Pancreas (tissue), 10 donors: Measurements from ENCODE around the gene MAP1B. TPM values are rescaled to one million over a fixed set of nuclear protein-coding genes. Genes with fewer than 3 reads are reported as not detected.

Source experiments
- ATAC-seq, 4 donors: fragments of 200-7000 bp; cut with Tn5 transposase; one replicate each; pipeline versions ENCODE4 v1.8.0 to v1.9.1; 2020; ENCODE audit warnings: mild to moderate bottlenecking in 4 of 4, moderate library complexity in 4 of 4
- DNase-seq, 6 donors: peaks; one replicate each; pipeline ENCODE4 v3.0.0-alpha.2; 2020
- FAIRE-seq: peaks from 2 replicates; lab custom pipeline; 2012; peaks lifted over from hg19 to GRCh38; lab: Jason Lieb, UNC
- H3K27ac ChIP-seq, 4 donors: fragments of 200-600 bp; sonication (generic); 1 replicate in 3 of 4; 2 replicates in 1 of 4; pipeline versions ENCODE4 v1.5.0 to v1.8.0; 2020
- H3K27me3 ChIP-seq, 4 donors: fragments of 200-600 bp; one replicate each; pipeline ENCODE4 v1.8.0; 2021
- H3K36me3 ChIP-seq, 3 donors: fragments of 200-600 bp; sonication (generic) in 1 of 3; one replicate each; pipeline versions ENCODE4 v1.5.0 to v1.8.0; 2020 to 2021
- H3K4me1 ChIP-seq, 3 donors: fragments of 200-600 bp; one replicate each; pipeline ENCODE4 v1.8.0; 2021
- H3K4me3 ChIP-seq, 4 donors: fragments of 200-600 bp; sonication (generic) in 2 of 4; one replicate each; pipeline versions ENCODE4 v1.5.0 to v1.8.0; 2020 to 2021
- H3K9me3 ChIP-seq, 4 donors: fragments of 200-600 bp; one replicate each; pipeline ENCODE4 v1.8.0; 2021
- CTCF ChIP-seq, 4 donors: fragments of 200-600 bp; sonication (generic) in 3 of 4; IDR thresholded peaks; one replicate each; pipeline versions ENCODE4 v1.5.0 to v1.8.0; 2021; ENCODE audit warnings: antibody characterized with exemption in 4 of 4
- WGBS, 2 donors: extraction: QIAGEN DNeasy Blood & Tissue Kit; methylation state at CpG; one replicate each; pipeline ENCODE4 v1.1.7; 2013; 5-methylcytosine and 5-hydroxymethylcytosine counted together
- intact Hi-C, 3 donors: fragments of 100-400 bp; cut with DNase I; formaldehyde crosslinking; loops; one replicate each; pipeline versions ENCODE4 v1.11.1 to v1.14.2; 2022
- polyA plus RNA-seq, 2 donors: library from polyadenylated mRNA; stranded (reverse); fragments of 200-250 nt; gene quantifications; one replicate each; pipeline ENCODE4 v1.2.3, GENCODE V29; 2013
- total RNA-seq, 6 donors: library from RNA; stranded (reverse); fragmentation: NEBNext Ultra II Directional in 4 of 6; extraction: Animal tissue kit (Norgen Biotek cat#: 25700) in 4 of 6; gene quantifications; one replicate each; pipeline versions ENCODE4 v1.2.1 to v1.2.4, GENCODE V29; 2021 to 2023
- donor health status: healthy with polysubstance abuse.
- donor health status: DM: no; HTN: no; CAD: no; lungs with moderate emphysema.
- donor health status: DM: no; HTN: no; CAD: no.
- donor health status: control.
- donor health status: control.
- donor health status: Bipolar disorder and iron deficiency.
- donor health status: DM: yes; HTN: yes; CAD: no.
- donor health status: DM: no; HTN: no; CAD: no.
- donor health status: DM: no; HTN: no; CAD: no.
- donor health status: DM: yes; HTN: yes; CAD: no.

The MAP1B gene
- total and polyA plus RNA-seq, 8 donors = 2.4 to 16.8 (median 5.4) TPM

GRCh38 chr5:72065751-72066255, 41.5 kb upstream of the MAP1B start:
- Histone ChIP-seq H3K36me3 (no peaks in the 10 kb centered on the region), H3K27ac (no peak overlapping the region), H3K9me3 (no peaks in the 10 kb centered on the region), H3K4me3 (no peak overlapping the region), H3K27me3 (no peaks in the 10 kb centered on the region), H3K4me1 (no peaks in the 10 kb centered on the region)
- no peak for DNase-seq
- ATAC-seq = no peak
- WGBS, 2 donors = 63 to 71% methylated on average over 4 of the region's 4 CpGs
- intact Hi-C loops = no loop called here
- no peak for TF ChIP-seq CTCF (IDR thresholded peaks at IDR 0.05)
- no peak for FAIRE-seq

GRCh38 chr5:72066705-72067107, 40.6 kb upstream of the MAP1B start:
- Histone ChIP-seq H3K4me3 (no peak overlapping the region), H3K4me1 (no peaks in the 10 kb centered on the region), H3K27ac (no peak overlapping the region), H3K27me3 (no peaks in the 10 kb centered on the region), H3K9me3 (no peaks in the 10 kb centered on the region), H3K36me3 (no peaks in the 10 kb centered on the region)
- ATAC-seq (peak in 1 of 4 donors; percentile 40), DNase-seq (no peak), FAIRE-seq (no peak)
- no peak for TF ChIP-seq CTCF (IDR thresholded peaks at IDR 0.05)
- intact Hi-C loops = no loop called here
- WGBS, 2 donors = 39 to 43% methylated on average over 3 of the region's 3 CpGs

GRCh38 chr5:72067682-72068470, 39.4 kb upstream of the MAP1B start:
- 82 to 88% methylated on average over 5 of the region's 5 CpGs for WGBS, 2 donors
- ATAC-seq = peak in 1 of 4 donors; percentile 47
- intact Hi-C loops = no loop called here
- Histone ChIP-seq H3K27me3 (no peaks in the 10 kb centered on the region), H3K9me3 (no peaks in the 10 kb centered on the region), H3K27ac (no peak overlapping the region), H3K36me3 (no peaks in the 10 kb centered on the region), H3K4me1 (no peaks in the 10 kb centered on the region), H3K4me3 (no peak overlapping the region)
- DNase-seq = no peak
- FAIRE-seq = no peak
- TF ChIP-seq CTCF (IDR thresholded peaks at IDR 0.05) = no peak

GRCh38 chr5:72070529-72070928, 36.7 kb upstream of the MAP1B start:
- no peak for TF ChIP-seq CTCF (IDR thresholded peaks at IDR 0.05)
- Histone ChIP-seq H3K27ac (no peak overlapping the region), H3K36me3 (no peaks in the 10 kb centered on the region), H3K9me3 (no peaks in the 10 kb centered on the region), H3K4me1 (no peaks in the 10 kb centered on the region), H3K27me3 (no peaks in the 10 kb centered on the region), H3K4me3 (no peak overlapping the region)
- intact Hi-C loops = no loop called here
- no peak for ATAC-seq
- DNase-seq = no peak
- WGBS, 2 donors = 44 to 51% methylated on average over 3 of the region's 3 CpGs
- FAIRE-seq = no peak

GRCh38 chr5:72071906-72072305, 35.4 kb upstream of the MAP1B start:
- TF ChIP-seq CTCF (IDR thresholded peaks at IDR 0.05) = no peak
- Histone ChIP-seq H3K4me1 (no peaks in the 10 kb centered on the region), H3K9me3 (no peaks in the 10 kb centered on the region), H3K27me3 (no peaks in the 10 kb centered on the region), H3K27ac (no peak overlapping the region), H3K4me3 (no peak overlapping the region), H3K36me3 (no peaks in the 10 kb centered on the region)
- intact Hi-C loops = no loop called here
- ATAC-seq = no peak
- 94% methylated on average over 1 of the region's 1 CpG for WGBS, 2 donors
- no peak for FAIRE-seq
- no peak for DNase-seq
